PC-9 (cell line): ENCODE measurements around the gene AKR1B1.

Experiments used
- EZH2 ChIP-seq: fragments of 200-600 bp; sonication (generic); IDR thresholded peaks from 2 replicates; pipeline ENCODE4 v1.8.0; 2017; ENCODE audit warnings: antibody characterized with exemption, low read depth
- TF ChIP-seq, protein P1 (sequence below): fragments of 200-600 bp; sonication (generic); conservative IDR thresholded peaks from 2 replicates; pipeline ENCODE4 v1.6.1; 2017; ENCODE audit warnings: mixed run types, antibody characterized with exemption, mild to moderate bottlenecking, moderate library complexity

- TF ChIP-seq, protein P1, sequence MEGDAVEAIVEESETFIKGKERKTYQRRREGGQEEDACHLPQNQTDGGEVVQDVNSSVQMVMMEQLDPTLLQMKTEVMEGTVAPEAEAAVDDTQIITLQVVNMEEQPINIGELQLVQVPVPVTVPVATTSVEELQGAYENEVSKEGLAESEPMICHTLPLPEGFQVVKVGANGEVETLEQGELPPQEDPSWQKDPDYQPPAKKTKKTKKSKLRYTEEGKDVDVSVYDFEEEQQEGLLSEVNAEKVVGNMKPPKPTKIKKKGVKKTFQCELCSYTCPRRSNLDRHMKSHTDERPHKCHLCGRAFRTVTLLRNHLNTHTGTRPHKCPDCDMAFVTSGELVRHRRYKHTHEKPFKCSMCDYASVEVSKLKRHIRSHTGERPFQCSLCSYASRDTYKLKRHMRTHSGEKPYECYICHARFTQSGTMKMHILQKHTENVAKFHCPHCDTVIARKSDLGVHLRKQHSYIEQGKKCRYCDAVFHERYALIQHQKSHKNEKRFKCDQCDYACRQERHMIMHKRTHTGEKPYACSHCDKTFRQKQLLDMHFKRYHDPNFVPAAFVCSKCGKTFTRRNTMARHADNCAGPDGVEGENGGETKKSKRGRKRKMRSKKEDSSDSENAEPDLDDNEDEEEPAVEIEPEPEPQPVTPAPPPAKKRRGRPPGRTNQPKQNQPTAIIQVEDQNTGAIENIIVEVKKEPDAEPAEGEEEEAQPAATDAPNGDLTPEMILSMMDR = no peak
- TF ChIP-seq EZH2 = no peak
These were observed 55.8 kb downstream of the AKR1B1 start for GRCh38 chr7:134403062-134403461.
